Activated T-helper 17 cell treated with anti-CD3 and anti-CD28 coated beads, Interleukin-2, amount 50 U/mL, for 72 hours (primary cell): ENCODE measurements around the gene ZNF423. TPM values are rescaled to one million over a fixed set of nuclear protein-coding genes. Genes with fewer than 3 reads are reported as not detected.

Experiments
- ATAC-seq: fragments of 150-1000 bp; cut with Tn5 transposase; replicated peaks from 2 replicates; pipeline ENCODE4 v1.10.0; 2021; ENCODE audit warnings: mild to moderate bottlenecking, moderate library complexity
- H3K27ac Mint-ChIP-seq: one replicate; pipeline ENCODE4 v1.8.0; 2022; ENCODE audit warnings: mixed read lengths
- H3K27me3 Mint-ChIP-seq: one replicate; pipeline ENCODE4 v1.8.0; 2022; ENCODE audit warnings: mixed read lengths
- H3K36me3 Mint-ChIP-seq: one replicate; pipeline ENCODE4 v1.8.0; 2022; ENCODE audit warnings: low read depth, mild to moderate bottlenecking, mixed read lengths
- H3K4me1 Mint-ChIP-seq: one replicate; pipeline ENCODE4 v1.8.0; 2022; ENCODE audit warnings: mixed read lengths
- H3K4me3 Mint-ChIP-seq: one replicate; pipeline ENCODE4 v1.8.0; 2022; ENCODE audit warnings: mild to moderate bottlenecking, mixed read lengths
- H3K9me3 Mint-ChIP-seq: one replicate; pipeline ENCODE4 v1.8.0; 2022; ENCODE audit warnings: mixed read lengths
- total RNA-seq, 2 donors: library from RNA; stranded (reverse); gene quantifications; one replicate each; pipeline ENCODE4 v1.2.3, GENCODE V29; 2022

Gene ZNF423
- total RNA-seq, 2 donors from 2014 or later: not detected

GRCh38 chr16:49469311-49469670 lies 386.6 kb downstream of the ZNF423 start:
- Mint-ChIP-seq H3K9me3 (no peaks in the 10 kb centered on the region), H3K4me3 (no peak overlapping the region), H3K4me1 (no peaks in the 10 kb centered on the region), H3K27me3 (no peaks in the 10 kb centered on the region), H3K27ac (no peak overlapping the region), H3K36me3 (no peaks in the 10 kb centered on the region)
- ATAC-seq: no peak

- no peaks in the 10 kb centered on the region for H3K27me3 Mint-ChIP-seq
- H3K36me3 Mint-ChIP-seq: no peaks in the 10 kb centered on the region
- no peak overlapping the region for H3K27ac Mint-ChIP-seq
- no peak for ATAC-seq
- no peaks in the 10 kb centered on the region for H3K9me3 Mint-ChIP-seq
- H3K4me1 Mint-ChIP-seq: peaks cover 2% of the 10 kb centered on the region
- H3K4me3 Mint-ChIP-seq: no peak overlapping the region
These were observed 387.2 kb downstream of the ZNF423 start for GRCh38 chr16:49468611-49469310.

- Mint-ChIP-seq H3K36me3 (no peaks in the 10 kb centered on the region), H3K27me3 (no peaks in the 10 kb centered on the region), H3K9me3 (no peaks in the 10 kb centered on the region), H3K4me1 (peaks cover 5% of the 10 kb centered on the region), H3K4me3 (no peak overlapping the region), H3K27ac (no peak overlapping the region)
- no peak for ATAC-seq
These were observed 388.2 kb downstream of the ZNF423 start for GRCh38 chr16:49467540-49468372.

DNA sequence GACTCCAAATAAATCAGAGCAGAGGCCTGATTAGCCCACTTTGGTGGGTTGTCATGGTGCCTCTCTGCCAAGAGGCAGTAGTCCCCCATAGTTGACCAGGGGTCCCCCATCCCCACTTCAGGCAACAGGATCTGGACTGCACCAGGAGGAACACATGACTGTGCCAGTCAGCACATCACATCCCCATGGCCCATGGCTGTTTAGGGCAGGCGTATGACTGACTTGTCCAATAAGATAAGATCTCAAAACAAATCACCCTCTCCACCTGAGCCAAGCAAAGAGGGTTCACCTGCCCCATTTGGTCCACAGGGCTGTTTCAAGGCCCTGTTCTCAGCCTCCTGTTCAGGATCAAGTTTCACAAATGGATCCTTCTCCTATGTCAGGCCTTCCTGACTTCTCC lies 389.0 kb downstream of the ZNF423 start:
- no peak overlapping the region for H3K27ac Mint-ChIP-seq
- H3K4me1 Mint-ChIP-seq: peaks cover 11% of the 10 kb centered on the region
- H3K27me3 Mint-ChIP-seq: no peaks in the 10 kb centered on the region
- H3K36me3 Mint-ChIP-seq: no peaks in the 10 kb centered on the region
- ATAC-seq: no peak
- H3K9me3 Mint-ChIP-seq: no peaks in the 10 kb centered on the region
- no peak overlapping the region for H3K4me3 Mint-ChIP-seq

DNA sequence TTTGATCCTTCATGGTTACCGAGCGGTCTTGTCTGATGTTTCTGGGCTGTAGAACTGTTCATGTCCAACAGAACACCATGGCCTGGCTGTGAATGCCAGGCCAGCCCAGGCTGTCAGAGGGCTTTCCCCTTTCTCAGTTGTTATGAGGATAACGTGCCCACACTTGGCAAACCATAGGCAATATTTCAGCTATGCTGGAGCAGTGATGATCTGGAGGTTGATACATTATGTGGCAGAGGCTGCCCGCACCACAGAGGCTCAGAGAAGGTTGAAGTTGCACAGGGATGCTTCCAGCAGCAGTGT lies 389.4 kb downstream of the ZNF423 start:
- Mint-ChIP-seq H3K27ac (no peak overlapping the region), H3K4me1 (peaks cover 11% of the 10 kb centered on the region), H3K36me3 (no peaks in the 10 kb centered on the region), H3K27me3 (no peaks in the 10 kb centered on the region), H3K9me3 (no peaks in the 10 kb centered on the region), H3K4me3 (no peak overlapping the region)
- no peak for ATAC-seq

GRCh38 chr16:49465661-49466528 lies 390.0 kb downstream of the ZNF423 start:
- H3K4me1 Mint-ChIP-seq: peaks cover 11% of the 10 kb centered on the region
- no peaks in the 10 kb centered on the region for H3K36me3 Mint-ChIP-seq
- H3K27ac Mint-ChIP-seq: no peak overlapping the region
- no peak overlapping the region for H3K4me3 Mint-ChIP-seq
- no peaks in the 10 kb centered on the region for H3K27me3 Mint-ChIP-seq
- H3K9me3 Mint-ChIP-seq: no peaks in the 10 kb centered on the region
- no peak for ATAC-seq

DNA sequence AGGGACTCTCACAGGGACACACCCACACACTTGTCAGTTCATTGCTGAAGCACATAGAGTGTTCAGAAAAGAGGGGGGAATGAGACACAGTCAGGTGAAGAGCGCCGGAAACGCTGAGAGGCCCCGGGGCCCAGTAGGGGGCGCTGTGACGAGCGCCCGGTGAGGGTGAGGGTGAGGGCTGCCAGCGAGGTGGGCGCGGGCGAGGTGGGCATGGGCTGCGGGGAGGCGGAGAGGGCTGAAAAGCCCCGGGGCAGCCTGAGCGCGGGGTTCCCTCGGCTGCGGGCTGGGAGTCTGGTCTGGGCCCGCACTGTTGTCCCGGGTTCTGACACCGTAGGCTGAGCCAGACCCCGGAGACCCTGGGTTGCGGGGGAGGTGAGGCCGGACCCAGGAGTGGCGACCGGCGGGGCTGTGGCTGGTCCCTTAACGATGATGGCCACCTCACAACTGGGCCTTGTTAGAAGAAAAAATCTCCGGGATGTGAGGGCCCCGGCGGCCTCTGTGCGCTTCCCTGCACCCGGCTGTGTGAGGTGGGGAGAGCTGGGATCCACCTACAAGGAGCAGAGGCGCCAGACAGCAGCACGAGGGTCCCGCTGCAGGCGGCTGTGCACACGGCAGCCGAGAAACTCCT lies 390.9 kb downstream of the ZNF423 start:
- Mint-ChIP-seq H3K9me3 (no peaks in the 10 kb centered on the region), H3K36me3 (no peaks in the 10 kb centered on the region), H3K27ac (no peak overlapping the region), H3K4me1 (peaks cover 11% of the 10 kb centered on the region), H3K4me3 (no peak overlapping the region), H3K27me3 (no peaks in the 10 kb centered on the region)
- ATAC-seq: no peak

DNA sequence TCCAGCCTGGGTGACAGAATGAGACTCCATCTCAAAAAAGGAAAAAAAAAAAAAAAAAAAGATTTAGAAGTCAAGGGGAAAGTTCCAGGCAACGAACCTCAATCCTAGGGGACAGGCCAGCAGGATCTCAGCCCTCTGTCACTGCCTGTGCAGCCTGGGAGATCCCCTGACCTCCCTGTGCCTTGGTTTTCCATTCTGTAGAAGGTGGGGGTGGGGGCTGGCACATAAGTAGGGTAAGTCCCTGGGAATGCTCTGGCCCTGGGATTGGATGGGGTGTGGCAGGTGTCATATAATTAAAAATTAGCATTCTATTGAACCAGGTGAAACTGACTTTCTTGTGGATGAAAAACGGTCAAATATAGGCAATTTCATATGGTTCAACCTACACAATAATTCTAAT lies 391.8 kb downstream of the ZNF423 start:
- H3K36me3 Mint-ChIP-seq: no peaks in the 10 kb centered on the region
- H3K4me1 Mint-ChIP-seq: peaks cover 11% of the 10 kb centered on the region
- no peak overlapping the region for H3K27ac Mint-ChIP-seq
- H3K9me3 Mint-ChIP-seq: no peaks in the 10 kb centered on the region
- H3K27me3 Mint-ChIP-seq: no peaks in the 10 kb centered on the region
- peak overlapping the region; percentile 31 for H3K4me3 Mint-ChIP-seq
- ATAC-seq: no peak

DNA sequence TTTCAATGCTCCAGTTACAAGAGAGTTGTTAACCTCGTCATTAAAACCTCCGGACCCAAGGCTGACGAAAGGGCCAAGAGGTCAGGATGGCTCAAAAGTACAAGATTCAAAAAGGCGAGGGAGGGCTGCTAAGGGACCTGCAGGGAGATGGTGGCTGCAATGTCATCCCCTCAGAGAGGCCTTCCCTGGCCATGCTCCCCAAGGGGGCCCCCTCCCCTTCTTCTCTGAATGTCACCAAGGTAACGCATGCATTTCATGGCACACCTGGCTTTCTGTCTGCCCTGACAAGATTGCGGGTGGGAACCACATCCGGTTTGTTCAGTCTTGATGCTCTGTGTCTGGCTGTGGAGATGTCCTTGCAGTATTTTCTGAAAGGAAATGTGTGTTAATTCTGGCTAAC lies 392.4 kb downstream of the ZNF423 start:
- H3K4me3 Mint-ChIP-seq: peak overlapping the region; percentile 31
- peaks cover 11% of the 10 kb centered on the region for H3K4me1 Mint-ChIP-seq
- no peaks in the 10 kb centered on the region for H3K36me3 Mint-ChIP-seq
- no peaks in the 10 kb centered on the region for H3K9me3 Mint-ChIP-seq
- ATAC-seq: peak; percentile 72
- H3K27me3 Mint-ChIP-seq: no peaks in the 10 kb centered on the region
- no peak overlapping the region for H3K27ac Mint-ChIP-seq

DNA sequence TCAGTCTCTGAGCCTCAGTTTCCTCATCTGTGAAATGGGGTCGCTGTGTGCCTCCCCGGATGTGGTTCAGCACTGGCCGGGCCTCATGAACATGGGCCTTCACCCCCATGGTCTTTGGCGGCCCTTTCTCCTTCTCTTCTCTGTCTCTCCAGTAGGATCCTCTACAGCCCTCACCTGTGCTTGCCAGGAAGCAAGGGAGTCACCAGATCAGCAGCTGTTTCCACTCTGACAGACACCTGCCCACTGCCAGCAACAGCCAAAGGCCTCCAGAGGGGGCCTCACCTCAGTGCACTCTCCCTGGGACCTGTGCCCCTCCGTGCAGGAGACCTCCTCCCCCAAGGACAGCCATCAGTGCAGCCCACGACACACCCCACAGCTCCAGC lies 392.9 kb downstream of the ZNF423 start:
- Mint-ChIP-seq H3K27me3 (no peaks in the 10 kb centered on the region), H3K27ac (no peak overlapping the region), H3K9me3 (no peaks in the 10 kb centered on the region), H3K4me3 (peak overlapping the region; percentile 31), H3K4me1 (peaks cover 11% of the 10 kb centered on the region), H3K36me3 (no peaks in the 10 kb centered on the region)
- peak; percentile 20 for ATAC-seq

DNA sequence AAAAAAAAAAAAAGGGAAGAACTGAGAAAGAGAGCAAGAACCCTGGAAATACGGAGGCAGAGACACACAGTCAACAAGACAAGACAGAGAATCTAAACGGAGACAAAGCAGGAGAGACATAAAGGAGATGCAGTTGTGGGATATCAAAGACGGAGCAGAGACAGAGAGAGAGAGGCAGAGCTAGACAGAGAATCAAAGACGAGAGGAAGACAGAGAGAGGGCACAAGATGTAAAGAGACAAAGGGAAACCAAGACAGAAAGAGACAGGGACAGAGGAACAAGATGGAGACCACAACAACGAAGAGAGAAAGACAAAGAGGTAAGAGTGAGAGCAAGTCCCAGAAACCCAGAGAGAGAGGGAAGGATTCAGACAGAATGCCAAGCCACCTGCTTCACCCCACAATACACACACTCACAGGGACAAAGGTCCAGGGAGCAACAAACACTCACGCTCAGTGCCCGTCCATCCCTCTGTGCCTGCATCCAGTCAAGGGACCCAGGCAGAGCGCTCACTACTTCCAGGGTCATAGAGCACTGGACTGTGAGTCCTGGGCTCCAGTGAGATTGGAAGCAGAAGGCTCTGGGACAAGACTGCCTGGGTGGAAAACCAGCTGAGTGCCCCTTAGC lies 393.4 kb downstream of the ZNF423 start:
- no peaks in the 10 kb centered on the region for H3K9me3 Mint-ChIP-seq
- H3K27ac Mint-ChIP-seq: peak overlapping the region; percentile 10
- peaks cover 11% of the 10 kb centered on the region for H3K4me1 Mint-ChIP-seq
- no peak for ATAC-seq
- no peaks in the 10 kb centered on the region for H3K27me3 Mint-ChIP-seq
- H3K36me3 Mint-ChIP-seq: no peaks in the 10 kb centered on the region
- H3K4me3 Mint-ChIP-seq: no peak overlapping the region

GRCh38 chr16:49461517-49461951 lies 394.4 kb downstream of the ZNF423 start:
- Mint-ChIP-seq H3K27ac (no peak overlapping the region), H3K27me3 (no peaks in the 10 kb centered on the region), H3K4me1 (peaks cover 11% of the 10 kb centered on the region), H3K4me3 (no peak overlapping the region), H3K36me3 (no peaks in the 10 kb centered on the region), H3K9me3 (no peaks in the 10 kb centered on the region)
- ATAC-seq: no peak

DNA sequence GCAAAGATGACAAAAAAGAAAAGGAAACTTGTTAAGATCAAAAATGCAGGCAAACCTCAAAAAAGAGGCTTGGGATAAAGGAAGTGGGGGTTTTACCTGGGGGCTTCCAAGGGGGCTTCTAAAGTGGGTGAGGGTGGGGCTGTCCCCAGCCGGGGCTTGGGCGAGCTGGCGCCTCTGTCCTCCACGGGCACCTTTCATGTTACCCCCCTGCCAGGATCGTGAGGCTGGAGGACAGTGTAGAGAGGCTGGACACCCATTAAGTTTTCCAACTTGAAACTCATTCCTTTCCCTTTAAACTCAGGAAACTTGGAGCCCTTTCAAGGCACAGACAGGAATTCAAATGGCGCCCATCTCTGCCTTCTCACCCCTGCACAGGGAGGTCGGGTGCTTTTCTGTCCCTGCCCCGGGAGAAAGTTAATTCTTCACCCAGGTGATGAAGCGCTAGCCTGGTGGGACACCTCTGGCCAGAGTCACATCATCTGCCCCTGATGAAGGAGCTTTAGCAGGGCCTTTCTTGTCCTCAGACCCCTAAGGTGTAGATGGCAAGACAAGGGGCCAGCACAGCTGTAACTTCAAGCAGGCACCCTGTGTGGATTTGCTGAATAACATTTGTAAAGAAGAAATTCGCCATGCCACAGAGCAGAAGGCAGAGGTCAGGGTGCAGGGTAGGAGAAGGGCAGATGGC lies 395.0 kb downstream of the ZNF423 start:
- no peak overlapping the region for H3K27ac Mint-ChIP-seq
- H3K9me3 Mint-ChIP-seq: no peaks in the 10 kb centered on the region
- no peak for ATAC-seq
- no peak overlapping the region for H3K4me3 Mint-ChIP-seq
- no peaks in the 10 kb centered on the region for H3K27me3 Mint-ChIP-seq
- no peaks in the 10 kb centered on the region for H3K36me3 Mint-ChIP-seq
- H3K4me1 Mint-ChIP-seq: peaks cover 11% of the 10 kb centered on the region
